RWPE2 (cell line): ENCODE data around the gene HEBP2.
A peak's percentile ranks its signal among the peaks of the same experiment; 100 is the strongest.

Experiments
- ATAC-seq: fragments of 200-7000 bp; cut with Tn5 transposase; 3 replicates; pipeline ENCODE4 v1.9.1; 2021; ENCODE audit warnings: low read depth
- DNase-seq: peaks from one replicate; pipeline ENCODE4 v3.0.0-alpha.2; 2020; ENCODE audit warnings: low spot score
- H3K27ac ChIP-seq: fragments of 450-650 bp; 2 replicates; pipeline ENCODE4 v1.5.1; 2017; ENCODE audit warnings: mild to moderate bottlenecking; ENCODE audit not compliant: poor library complexity, severe bottlenecking
- H3K27me3 ChIP-seq: fragments of 250-450 bp; sonication (Bioruptor Pico); 2 replicates; pipeline ENCODE4 v1.5.1; 2021; ENCODE audit warnings: mild to moderate bottlenecking, moderate library complexity; ENCODE audit not compliant: insufficient read depth, poor library complexity, severe bottlenecking
- H3K36me3 ChIP-seq: fragments of 250-450 bp; sonication (Bioruptor Pico); 2 replicates; pipeline ENCODE4 v1.5.1; 2020; ENCODE audit warnings: low read depth, mild to moderate bottlenecking, moderate library complexity
- H3K4me1 ChIP-seq: fragments of 250-450 bp; sonication (Bioruptor Pico); 2 replicates; pipeline ENCODE4 v1.5.1; 2021; ENCODE audit warnings: mild to moderate bottlenecking, moderate library complexity; ENCODE audit not compliant: insufficient read depth, poor library complexity, severe bottlenecking
- H3K4me3 ChIP-seq: fragments of 250-450 bp; sonication (Bioruptor Pico); 2 replicates; pipeline ENCODE4 v1.5.1; 2021; ENCODE audit warnings: mild to moderate bottlenecking, moderate library complexity; ENCODE audit not compliant: severe bottlenecking
- H3K9me3 ChIP-seq: fragments of 250-450 bp; sonication (Bioruptor Pico); 2 replicates; pipeline ENCODE4 v1.5.1; 2021; ENCODE audit warnings: mild to moderate bottlenecking, moderate library complexity; ENCODE audit not compliant: severe bottlenecking
- TF ChIP-seq, protein P1 (sequence below): fragments of 450-650 bp; IDR thresholded peaks from one replicate; pipeline ENCODE4 v1.5.1; 2017; ENCODE audit warnings: mild to moderate bottlenecking, moderate library complexity; ENCODE audit not compliant: poor library complexity, severe bottlenecking

The HEBP2 gene

DNA sequence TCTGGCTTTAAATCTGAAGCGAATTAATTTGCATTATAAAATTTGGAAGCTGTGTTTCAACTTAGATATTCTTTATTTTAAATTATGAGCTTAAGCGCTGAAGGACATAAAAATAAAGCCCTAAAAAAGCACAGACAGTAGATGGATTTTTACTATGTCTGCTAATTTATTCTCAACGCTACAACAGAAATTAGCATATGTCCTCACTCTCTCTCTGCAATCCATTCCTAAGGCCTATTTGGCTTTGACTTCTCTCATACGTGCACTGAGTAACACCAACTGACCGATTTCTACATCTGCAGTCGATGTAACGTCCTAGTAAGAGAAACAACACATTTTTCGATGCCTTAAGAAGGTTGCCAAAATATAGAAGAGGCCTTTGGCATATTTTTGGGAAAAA is 23.7 kb downstream of the HEBP2 start:
- Histone ChIP-seq H3K36me3 (peaks cover 11% of the 10 kb centered on the region), H3K27me3 (no peaks in the 10 kb centered on the region), H3K4me3 (no peak overlapping the region), H3K9me3 (no peaks in the 10 kb centered on the region), H3K27ac (no peak overlapping the region), H3K4me1 (no peaks in the 10 kb centered on the region)
- ATAC-seq (no peak), DNase-seq (no peak)
- TF ChIP-seq, protein P1, sequence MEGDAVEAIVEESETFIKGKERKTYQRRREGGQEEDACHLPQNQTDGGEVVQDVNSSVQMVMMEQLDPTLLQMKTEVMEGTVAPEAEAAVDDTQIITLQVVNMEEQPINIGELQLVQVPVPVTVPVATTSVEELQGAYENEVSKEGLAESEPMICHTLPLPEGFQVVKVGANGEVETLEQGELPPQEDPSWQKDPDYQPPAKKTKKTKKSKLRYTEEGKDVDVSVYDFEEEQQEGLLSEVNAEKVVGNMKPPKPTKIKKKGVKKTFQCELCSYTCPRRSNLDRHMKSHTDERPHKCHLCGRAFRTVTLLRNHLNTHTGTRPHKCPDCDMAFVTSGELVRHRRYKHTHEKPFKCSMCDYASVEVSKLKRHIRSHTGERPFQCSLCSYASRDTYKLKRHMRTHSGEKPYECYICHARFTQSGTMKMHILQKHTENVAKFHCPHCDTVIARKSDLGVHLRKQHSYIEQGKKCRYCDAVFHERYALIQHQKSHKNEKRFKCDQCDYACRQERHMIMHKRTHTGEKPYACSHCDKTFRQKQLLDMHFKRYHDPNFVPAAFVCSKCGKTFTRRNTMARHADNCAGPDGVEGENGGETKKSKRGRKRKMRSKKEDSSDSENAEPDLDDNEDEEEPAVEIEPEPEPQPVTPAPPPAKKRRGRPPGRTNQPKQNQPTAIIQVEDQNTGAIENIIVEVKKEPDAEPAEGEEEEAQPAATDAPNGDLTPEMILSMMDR: no peak

DNA sequence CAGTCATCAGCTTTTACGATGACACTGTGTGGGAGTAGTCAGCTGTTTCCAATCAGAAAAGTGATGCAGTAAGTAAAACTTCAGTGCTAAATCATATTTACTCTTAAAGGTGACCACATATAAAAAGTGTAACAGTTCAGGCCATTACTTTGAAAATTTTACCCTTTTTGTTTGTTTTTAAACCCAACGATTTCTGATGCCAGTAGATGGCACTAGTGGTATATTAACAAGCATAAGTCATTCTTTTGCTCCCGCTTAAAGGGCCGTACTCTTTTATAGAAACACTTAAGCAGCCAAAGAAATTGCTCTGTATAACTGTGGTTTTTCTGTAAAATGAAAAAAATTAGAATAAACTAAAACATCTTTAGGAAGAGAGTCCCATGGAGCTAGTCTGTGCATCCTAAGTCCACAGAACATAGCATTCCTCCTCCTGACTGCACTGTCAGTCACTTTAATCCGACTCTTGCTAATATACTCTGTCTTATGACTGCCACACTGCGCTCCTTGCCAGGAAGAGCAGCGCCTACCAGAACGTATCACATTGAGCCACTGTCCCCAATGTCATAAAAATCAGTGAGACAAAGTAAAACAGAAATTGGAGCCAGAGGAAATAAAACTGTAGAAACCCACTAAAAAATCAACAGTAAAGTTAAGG is 25.0 kb downstream of the HEBP2 start:
- H3K27ac ChIP-seq: no peak overlapping the region
- no peaks in the 10 kb centered on the region for H3K27me3 ChIP-seq
- ATAC-seq: peak; percentile 49; the same call in 1 of the 3 replicates
- peaks cover 11% of the 10 kb centered on the region for H3K36me3 ChIP-seq
- H3K4me3 ChIP-seq: no peak overlapping the region
- no peak for DNase-seq
- TF ChIP-seq, protein P1: peak; percentile 83
- H3K4me1 ChIP-seq: no peaks in the 10 kb centered on the region
- H3K9me3 ChIP-seq: no peaks in the 10 kb centered on the region

DNA sequence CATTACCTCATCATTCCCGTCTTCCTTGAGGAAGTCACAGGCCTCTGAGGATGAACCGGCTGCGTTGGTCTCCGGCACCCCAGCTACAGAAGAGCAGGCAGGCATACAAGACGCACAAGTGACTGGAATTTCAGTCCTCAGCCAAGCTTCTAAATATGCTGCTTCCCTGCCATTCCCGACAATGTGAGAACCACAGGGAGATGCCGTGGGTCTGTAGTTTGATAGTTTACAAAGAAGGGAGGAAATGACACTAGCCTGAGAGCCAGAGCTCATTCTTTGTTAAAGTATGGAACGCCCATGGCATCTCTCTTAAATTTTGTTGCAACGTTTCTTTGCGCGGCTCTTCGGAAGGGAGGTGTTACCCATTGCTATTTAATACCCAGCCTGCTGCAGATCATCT is 25.7 kb downstream of the HEBP2 start:
- TF ChIP-seq, protein P1: no peak
- DNase-seq (no peak), ATAC-seq (no peak)
- H3K36me3 ChIP-seq: peaks cover 11% of the 10 kb centered on the region
- no peaks in the 10 kb centered on the region for H3K9me3 ChIP-seq
- H3K4me3 ChIP-seq: no peak overlapping the region
- H3K4me1 ChIP-seq: no peaks in the 10 kb centered on the region
- H3K27me3 ChIP-seq: no peaks in the 10 kb centered on the region
- H3K27ac ChIP-seq: no peak overlapping the region

DNA sequence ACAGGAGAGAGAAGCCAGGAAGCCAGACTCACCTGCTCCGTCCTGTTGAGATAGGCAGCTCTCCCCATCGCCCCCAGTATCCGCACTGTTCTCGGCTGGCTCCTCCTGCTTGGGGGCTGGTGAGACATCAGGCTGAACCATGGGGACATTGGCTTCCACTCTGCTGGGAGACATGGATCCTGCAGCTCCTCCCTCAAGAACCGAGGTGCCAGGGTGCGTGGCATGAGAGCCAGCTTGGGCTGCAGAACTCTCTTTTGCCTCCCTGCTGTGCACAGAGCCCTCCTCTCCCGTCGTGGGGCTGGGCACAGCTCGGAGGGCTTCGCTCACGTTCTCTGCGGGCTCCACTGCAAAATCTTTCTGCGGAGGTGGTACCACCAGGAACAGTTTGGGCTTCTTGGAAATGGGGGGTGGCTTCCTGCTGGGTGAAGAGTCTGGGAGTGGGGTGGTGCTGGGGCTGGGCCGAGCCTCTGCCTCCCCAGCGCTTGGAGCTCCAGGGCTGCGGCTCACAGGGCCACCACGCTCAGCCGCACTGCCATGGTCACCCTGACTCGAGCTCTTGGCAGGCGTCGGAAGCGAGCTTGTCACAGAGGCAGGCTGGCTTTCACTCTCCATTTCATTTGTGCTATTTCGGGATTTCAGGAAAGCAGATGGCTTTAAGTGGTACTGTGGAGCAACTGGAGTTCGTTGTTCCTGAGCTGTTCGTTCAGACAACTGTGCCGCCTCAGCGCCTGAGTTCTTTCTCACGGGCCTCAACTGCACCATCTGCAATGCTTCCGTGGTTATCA is 26.5 kb downstream of the HEBP2 start:
- H3K4me3 ChIP-seq: no peak overlapping the region
- H3K27me3 ChIP-seq: no peaks in the 10 kb centered on the region
- no peak overlapping the region for H3K27ac ChIP-seq
- TF ChIP-seq, protein P1: no peak
- H3K9me3 ChIP-seq: no peaks in the 10 kb centered on the region
- ATAC-seq: no peak
- DNase-seq: no peak
- peaks cover 11% of the 10 kb centered on the region for H3K36me3 ChIP-seq
- H3K4me1 ChIP-seq: no peaks in the 10 kb centered on the region
